HG02763 (cell line): ENCODE measurements around the gene PDE4D.

Source experiments
- ATAC-seq: cut with Tn5 transposase; IDR thresholded peaks from one replicate; pipeline ENCODE4 v1.9.1; 2021; ENCODE audit warnings: mild to moderate bottlenecking, moderate library complexity; ENCODE audit not compliant: unreplicated experiment

The PDE4D gene

DNA sequence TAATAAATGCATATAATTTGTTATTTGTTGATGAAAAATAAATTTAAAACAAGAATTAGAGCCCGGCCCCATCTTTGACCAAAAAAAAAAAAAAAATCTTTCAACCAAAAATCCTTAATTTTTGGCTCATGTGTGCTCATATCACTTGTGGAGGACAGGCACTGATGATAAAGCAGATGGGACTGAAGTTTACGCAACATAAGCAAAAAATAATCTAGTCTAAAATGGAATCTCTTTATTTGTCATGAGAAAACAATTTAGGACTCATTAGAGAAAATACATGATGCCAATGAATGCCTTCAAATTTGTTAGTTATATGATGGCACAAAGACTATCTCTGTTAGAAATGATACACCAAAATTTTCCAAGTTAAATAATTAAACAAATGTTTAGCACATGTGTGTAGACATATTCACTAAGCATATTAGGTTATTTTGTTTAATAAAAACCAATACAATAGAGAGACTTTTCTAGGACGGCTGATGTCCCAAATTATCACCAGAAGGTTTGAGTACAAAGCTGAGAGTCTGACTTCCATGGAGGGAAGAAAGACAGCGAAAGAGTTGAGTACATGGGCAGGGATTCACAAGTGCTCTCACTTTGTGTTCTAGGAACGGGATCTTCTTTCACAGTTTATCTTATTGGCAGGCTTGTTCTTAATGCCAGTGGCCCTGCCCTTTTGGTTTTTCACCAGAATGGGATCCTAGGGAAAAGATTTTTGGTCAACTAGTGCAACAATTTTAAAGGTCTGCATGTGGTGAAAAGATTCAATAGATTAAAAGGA lies 689.2 kb downstream of the PDE4D start:
- no peak for ATAC-seq

DNA sequence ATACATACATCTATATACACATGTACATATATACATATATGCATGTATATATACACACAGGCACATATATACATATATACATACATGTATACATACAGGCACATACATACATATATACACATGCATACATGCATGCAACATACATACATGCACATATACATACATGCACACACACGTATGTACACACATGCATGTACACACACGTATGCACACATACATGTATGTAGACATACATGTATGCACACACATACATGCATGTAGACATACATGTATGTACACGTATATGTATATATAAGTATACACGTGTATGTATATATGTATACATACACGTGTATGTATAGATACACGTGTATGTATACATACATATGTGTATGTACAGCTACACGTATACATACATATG lies 693.7 kb downstream of the PDE4D start:
- ATAC-seq = no peak

DNA sequence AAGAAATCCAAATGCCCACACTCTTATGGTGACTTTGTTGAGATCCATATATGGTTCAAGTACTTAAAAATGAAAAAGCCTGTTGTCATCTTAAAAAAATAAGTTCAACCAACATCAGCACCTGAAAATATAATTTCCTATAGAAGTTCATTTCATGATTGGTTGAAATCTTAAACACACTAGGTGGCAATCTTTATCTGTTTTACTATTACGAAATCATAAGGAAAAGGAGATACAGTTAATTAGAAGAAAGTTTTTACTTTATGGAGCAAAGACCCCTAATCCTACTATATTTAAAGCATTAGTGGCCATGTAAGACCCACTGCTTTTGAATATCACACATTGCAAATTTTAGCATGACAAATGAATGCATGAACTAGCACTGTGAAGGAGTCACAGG lies 694.7 kb downstream of the PDE4D start:
- ATAC-seq = no peak

DNA sequence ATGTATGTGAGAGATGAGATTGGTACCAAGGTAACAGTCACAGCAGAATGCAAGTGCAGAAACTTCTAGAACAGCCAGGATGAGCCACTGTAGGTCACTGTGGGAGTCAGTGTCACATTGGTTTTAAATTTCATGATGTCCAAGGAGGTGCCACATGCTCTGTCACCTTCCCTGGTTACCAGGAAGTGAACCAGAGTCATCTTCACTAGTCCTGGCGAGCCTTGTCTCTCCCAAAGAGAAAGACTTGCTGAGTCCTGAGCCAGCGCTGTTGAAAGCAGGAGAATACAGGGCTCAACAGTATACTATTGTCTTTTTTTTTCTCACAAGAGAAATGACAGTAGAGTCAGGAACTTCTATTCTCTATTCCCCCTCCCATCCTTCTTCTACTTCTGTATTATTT lies 695.2 kb downstream of the PDE4D start:
- ATAC-seq = no peak

DNA sequence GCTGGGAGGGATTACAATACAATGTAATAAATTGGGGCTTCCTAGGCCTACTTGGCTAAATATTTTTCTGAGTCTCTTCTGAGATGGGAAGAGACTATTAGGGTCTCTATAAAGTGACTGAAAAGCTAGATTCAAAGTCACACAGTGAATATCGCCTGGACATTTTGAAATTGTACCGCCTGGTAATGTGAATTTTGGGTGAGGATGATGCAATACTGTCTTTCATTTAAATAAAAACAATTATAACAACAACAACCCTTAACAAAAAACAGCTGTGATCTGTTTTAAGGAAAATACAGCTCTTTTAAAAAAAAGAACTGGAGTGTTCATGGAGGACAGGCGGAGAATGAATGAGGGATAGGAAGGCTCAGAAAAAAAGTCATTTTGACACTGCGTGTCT lies 695.6 kb downstream of the PDE4D start:
- no peak for ATAC-seq

DNA sequence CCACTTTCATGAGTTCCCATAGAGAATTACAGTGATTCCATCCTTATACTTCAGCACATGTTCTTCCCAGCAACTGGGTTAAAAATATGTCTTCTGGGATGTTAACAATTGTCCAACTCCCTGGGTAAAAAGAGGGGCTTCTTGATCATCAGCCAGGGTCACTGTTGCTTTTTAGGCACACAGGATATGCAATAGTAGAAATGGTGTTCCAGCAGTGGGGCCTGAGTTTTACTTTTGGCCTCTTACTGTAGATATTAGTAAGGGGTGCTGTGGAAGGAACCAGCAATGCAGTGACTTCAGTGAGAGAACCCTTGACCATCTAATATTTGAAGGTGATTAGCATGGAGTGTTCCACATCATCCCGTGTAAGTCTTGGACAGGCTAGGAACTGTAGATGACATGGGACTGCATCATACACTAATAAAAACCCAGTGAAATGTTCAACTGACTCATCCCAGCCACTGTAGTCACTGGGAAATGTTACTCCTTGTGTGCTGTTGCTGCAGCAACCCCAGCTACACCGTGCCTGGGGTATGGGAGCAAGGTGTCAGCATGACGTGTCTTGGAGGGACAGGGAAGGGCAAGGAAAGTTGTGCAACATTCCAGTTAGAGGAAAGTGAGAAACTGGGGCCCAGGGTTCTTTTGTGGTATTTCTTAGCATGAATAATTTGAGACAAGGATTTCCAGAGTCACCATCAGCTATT lies 699.8 kb downstream of the PDE4D start:
- ATAC-seq = no peak

DNA sequence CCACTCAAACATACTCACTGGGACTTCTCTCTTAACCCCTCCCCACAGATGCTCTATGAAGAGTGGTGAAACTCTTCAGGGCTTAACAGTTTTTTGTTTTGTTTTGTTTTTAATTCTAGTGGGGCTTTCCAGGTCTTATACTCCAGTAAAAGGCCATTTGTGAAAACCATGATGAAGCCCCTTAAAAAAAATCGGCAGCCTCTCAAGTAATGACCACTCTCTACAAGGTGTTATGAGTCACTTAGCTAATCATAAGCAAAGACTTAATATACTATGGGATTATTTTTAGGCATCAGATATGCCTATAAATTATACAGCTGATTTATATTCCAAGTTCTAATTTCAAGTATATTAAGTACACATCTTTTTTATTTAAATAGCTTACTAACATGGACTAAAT lies 702.8 kb downstream of the PDE4D start:
- ATAC-seq = no peak

DNA sequence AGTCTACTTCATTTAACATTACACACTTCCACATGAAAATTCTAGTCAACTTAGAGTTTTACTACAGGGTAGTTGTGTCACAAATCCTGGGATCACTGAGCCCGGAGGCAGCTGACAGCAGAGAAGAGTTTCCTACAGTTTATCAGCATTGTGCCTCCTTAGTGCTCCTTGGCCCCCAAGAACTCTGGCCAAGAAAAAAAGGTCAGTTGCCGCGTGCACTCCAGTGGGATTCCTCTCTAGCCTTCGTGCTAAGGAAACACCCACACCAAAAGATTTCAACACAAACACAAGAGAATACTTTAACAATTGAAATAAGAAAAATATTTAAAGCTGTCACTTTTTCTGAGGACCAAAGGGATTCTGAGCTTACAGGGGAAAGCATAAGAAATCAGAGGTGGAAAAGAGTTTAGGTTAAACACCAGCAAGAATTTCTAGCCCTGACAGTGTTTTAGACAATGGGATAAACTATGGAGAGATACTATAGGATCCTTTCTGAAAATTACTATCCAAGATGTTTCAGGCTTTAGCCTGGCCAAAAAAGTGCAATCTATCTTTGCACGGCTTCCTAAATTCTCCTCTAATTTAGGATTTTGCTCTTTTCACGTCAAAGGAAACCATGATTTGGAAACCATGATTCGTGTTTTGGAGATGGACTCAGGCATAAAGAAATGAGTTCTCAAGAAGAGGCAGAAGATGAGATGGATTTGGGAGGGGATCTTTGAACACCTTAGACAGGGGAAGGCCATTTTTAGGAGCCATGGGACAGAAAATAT lies 703.9 kb downstream of the PDE4D start:
- no peak for ATAC-seq

DNA sequence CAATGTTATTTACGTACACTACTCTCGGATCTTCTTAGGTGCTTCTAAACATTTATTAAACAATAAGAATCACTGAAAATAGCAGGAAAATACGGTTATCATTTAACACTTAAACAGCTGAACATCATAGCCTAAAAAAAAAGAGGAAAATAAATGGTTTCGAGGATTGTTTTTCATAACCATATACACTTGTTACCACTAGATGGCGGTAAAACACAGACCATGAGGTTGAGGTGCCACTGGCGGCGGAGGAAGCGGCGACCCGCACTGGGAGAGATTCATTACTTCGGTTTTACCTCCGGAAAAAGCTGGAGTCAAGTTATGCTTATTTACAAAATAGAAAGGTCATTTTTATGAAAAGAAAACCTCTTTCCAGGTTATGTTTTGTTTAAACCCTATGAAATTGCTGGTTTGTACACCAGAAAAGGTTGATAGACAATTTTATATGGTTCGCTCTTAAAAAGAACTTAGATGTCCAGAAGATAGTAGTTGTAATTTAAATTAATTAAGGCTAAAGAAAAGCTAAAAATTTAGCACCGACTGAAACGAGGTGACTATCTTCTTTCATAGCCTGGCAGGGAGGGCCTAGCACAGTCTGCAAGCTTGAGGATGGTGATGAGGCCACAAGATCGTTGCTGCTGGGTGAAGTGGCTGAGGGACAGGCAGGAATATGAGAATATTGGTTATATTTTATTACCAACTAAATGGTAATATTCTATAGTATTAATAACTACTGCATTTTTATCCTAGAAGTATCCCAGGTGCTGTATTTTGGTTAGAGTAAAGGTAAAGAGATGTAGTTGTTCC lies 704.9 kb downstream of the PDE4D start:
- ATAC-seq = no peak

DNA sequence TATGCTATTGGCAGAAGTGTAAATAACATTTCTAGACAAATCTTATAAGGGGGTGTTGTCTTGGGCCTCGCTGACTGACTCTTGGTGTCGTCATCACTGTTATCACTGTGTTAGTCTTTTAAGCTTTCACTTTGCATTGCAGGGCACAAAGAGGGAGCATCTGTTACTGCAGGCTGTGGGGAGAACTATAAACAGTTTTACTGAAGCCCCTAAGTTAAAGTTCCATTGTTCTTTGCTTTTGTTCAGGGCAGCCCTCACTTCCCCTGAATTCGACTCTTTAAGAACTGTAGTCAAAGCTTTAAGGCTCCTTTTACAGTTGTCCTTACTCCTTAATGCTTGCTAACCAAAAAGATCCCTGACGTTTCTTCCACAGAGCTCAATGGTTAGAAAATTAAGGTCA lies 705.7 kb downstream of the PDE4D start:
- no peak for ATAC-seq

DNA sequence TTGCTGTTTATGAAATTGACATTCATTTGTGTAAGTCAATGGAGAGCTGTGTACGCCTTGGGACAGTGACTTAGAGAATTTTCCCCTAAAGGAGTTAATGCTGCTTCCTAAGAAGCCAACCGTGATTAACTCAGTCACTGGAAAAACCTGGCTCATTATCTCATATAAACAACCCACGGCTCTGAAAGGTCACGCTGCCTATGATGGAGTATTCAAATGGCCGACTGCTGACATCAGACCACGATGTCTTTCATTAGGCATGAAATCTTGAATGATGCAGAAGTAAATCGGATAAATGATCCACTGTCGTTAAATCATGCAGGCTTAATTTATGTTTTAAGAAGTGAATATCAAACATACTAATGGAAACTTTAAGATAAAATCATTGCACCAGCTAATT lies 706.9 kb downstream of the PDE4D start:
- no peak for ATAC-seq

DNA sequence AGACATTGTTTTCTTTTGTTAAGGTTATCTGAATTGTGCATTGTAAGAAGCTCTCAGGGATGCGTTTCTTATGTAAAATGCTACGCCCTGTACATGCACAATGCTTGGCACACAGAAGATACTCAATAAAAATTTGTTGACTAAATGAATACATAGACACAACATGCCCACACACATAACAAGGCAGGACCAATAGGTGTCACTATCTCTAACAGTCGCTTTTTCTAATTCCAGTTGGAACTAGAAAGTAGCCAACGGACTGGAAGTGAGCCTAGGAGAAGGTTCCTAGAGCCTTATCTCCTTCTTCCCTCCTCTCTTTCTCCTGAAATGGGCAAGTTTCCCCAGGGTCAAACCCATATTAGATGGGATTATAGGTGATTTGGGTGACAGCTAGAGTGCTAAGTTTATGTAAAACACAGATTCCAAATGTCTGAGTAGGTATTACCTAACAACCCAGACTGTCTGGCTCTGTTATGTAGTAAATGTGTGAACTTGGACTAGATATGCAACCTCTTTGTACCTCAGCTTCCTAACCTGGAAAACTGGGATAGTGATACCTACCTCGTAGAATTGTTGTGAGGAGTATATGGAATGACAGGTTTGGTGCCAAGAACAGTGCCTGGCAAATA lies 707.7 kb downstream of the PDE4D start:
- no peak for ATAC-seq

DNA sequence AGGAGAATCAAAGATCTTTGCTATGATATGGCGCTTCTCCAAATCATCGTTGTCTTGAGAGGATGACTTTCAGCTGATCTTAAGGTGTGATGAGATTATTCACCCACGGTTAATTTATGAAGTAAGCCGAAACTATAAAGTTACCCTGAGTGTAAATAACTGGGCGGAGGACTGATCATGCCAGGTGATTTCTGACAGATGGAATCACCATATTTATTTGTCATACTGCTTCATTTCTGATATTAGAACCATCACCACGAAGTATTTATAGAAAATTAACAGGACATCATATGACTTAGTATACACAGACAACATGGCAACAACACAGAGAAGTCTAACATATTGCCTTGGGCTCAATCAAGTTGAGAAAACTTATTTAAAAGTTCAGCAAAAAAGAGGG lies 708.8 kb downstream of the PDE4D start:
- no peak for ATAC-seq

DNA sequence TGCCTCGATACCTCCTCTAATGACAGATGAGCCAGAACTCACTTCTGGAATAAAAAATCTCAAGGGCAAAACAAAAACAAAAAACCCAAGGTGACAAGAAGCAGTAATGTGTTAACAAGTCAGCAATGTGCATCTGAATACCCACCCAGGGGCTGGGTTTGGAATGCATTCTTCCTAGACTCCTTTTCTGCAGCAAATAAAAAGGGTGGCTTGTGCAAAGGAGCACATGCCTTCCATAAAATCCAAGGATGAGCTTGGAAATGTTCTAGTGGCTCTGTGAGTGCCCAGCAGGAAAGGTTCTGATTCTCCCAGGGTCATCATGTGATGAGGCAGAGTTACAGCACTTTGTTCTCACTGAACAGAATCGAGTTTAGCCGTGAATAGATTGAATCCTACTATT lies 710.8 kb downstream of the PDE4D start:
- no peak for ATAC-seq

DNA sequence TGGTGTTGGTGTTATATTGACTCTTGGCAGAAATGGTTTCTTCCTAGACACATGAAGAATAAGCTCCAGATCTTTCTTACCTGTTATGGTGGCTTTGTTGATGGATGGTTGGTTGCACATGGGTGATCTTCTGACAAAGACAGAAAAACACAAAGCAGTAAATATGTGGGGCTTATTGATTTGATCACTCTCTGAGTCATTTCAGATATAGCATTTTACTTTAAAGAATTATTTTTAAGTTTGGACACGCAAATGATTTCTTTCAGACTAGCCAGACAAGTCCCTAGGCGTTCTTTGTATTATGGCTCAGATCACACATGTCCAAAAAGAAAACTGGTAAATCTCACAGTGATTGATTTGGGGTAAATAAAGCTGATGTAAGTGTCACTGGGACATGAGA lies 713.0 kb downstream of the PDE4D start:
- peak; percentile 66 for ATAC-seq

DNA sequence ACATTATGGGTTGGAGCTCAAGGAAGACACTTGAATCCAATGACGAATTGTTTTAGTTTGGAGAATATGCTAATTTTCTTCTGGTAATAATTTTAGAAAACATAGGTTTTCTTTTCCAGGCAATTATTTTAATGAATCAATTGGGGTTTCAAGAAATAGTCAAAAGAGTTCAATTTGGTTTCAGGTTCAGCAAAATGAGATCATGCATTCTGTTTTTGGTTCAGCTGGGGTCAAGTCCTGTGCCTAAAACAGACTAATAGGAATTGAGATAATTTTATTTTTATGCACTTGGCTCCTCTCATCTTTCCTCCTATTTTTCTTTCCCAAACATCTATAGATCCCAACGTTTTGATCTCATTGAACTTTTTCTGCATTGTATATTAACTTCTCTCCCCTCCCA lies 713.8 kb downstream of the PDE4D start:
- no peak for ATAC-seq

DNA sequence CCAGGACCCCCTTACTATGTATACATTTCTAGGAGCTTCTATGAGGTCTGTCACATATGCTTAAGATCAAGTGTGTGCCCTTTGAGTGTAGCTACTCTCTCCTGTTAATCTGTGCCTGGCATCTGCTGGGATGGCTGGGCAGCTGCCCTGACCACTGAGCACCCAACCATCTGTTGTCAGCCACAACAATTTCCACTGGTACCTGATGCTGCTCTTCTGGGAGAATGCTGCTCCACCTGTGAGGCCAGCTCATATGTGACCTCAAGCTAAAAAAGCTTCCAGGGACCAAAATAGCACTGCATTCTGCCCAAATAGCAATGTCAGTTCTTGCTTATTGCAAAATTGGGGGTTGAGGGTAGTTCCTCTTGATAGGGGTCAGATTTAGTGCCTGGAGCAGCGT lies 715.0 kb downstream of the PDE4D start:
- no peak for ATAC-seq

DNA sequence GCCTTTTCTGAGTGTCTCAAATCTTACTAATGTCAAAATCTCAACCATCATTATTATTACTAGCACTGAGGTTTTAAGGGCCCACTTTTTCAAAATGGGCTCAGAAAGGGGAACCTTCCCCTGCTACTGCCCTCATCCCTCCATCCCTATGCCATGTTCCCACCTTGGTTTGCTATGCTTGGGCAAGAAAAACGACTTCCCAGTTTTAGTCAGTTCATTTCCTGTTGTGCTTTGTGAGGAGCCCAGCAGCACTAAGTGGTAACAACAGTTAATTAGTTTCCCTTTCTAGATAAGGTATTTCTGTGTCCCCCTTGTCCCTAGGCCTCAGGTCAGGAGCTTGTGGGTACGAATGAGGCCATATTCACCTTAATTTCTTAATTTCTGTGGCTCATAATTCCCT lies 715.5 kb downstream of the PDE4D start:
- ATAC-seq = no peak

DNA sequence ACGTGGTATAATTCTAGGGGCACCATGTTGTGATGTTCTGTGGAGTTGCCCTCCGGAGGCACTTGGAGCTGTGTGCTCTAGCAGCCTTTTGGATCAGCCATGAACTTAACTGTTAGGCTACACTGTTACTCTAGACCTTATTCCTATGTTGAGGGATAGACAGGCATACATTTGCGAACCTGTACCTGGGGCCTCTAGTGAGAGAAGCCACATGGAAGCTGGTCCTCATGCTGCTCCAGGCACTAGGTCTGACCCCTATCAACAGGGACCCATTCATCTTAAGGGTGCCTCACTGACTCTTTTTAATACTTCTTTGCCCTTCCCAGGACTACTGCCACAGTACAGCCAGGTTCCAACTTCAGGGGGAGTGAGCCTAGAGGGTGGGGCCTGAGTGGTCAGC lies 715.9 kb downstream of the PDE4D start:
- no peak for ATAC-seq

DNA sequence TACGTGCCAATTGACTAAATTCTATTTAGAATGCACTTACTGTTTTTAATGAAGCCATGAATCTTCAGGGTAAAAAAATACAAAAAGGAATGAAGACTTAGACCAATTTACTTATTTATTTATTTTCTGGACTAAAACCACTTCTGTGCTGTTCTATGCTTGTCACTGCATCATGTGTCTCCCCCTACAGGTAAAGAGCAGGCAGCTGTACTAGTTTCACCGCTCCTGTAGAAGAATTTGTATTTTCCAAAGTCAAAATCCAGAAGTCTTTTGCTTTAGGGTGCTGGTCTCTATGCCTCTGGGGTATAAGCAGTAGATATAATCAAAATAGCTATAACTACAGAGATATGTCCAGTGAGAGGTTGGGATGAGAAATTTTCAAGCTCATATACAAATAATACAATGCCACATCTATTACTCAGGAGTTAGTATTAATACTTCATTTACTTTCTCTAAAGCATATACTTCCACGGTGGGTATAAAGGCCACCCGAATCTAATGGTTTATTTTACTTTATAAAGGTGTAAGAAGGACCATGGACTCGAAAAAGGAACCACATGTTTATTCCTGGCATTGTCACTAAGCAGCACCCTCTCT lies 719.2 kb downstream of the PDE4D start:
- no peak for ATAC-seq
